GM10847 (cell line): ENCODE data around the gene FBLIM1.

Source experiments
- POLR2A ChIP-seq: IDR thresholded peaks from 2 replicates; pipeline ENCODE4 v1.6.1; 2011; ENCODE audit not compliant: insufficient read length; ENCODE audit errors: extremely low read depth

FBLIM1 gene

DNA sequence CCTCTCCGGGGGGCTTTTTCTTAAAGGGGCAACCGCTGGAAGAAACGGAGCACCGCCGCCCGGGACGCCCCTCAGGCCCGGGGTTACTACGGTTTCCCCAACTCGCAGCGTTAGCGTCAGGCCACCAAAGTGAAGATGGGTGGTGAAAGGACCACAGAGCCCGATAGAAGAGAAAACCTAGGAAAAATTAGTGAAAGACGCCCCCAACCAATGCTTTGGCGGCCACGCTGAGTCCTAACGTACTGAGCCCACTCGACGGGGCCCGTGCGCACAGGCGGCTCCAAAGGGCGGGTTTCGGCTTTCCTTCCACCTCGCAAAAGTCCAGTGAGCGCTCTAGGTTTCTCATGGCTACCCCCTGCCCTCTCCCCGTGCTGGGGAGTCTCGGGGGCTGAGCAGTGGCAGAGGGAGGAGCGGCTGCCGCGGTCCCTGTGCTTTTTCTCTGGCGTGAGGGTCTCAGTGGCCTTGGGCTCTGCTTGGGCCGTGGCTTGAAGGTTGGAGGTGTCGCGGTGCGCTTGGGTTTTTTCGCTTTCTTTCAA lies 76.7 kb downstream of the FBLIM1 start:
- no peak for TF ChIP-seq POLR2A

GRCh38 chr1:15835741-15836510 lies 77.3 kb downstream of the FBLIM1 start:
- TF ChIP-seq POLR2A = peak; percentile 67
